Mammary epithelial cell (primary cell): Measurements from ENCODE around the gene CCDC187.

Experiments
- CTCF ChIP-seq, 2 donors: IDR thresholded peaks in 1 of 2; conservative IDR thresholded peaks in 1 of 2; 2 replicates each; pipeline ENCODE4 v1.5.1; 2011 to 2012; ENCODE audit warnings: inconsistent platforms in 2 of 2, low read length in 2 of 2, mild to moderate bottlenecking in 2 of 2, control low read depth in 1 of 2, low read depth in 1 of 2; ENCODE audit not compliant: insufficient read depth in 1 of 2; ENCODE audit errors: extremely low read depth in 1 of 2
- EZH2 ChIP-seq: IDR thresholded peaks from 2 replicates; pipeline ENCODE4 v1.6.1; 2012; ENCODE audit warnings: low read length, inconsistent platforms, borderline replicate concordance

GRCh38 chr9:136211441-136212344 lies 92.2 kb downstream of the CCDC187 start:
- no peak for TF ChIP-seq CTCF (conservative IDR thresholded peaks at IDR 0.05 in 1 of 2, IDR thresholded peaks at IDR 0.05 in 1 of 2; ENCODE audit: extremely low read depth in 1 of 2, insufficient read depth in 1 of 2, low read depth in 1 of 2, low read length in 2 of 2)
- no peak for TF ChIP-seq EZH2
